GM19455 (cell line): Measurements from ENCODE around the gene AKNA.
A peak's percentile ranks its signal among the peaks of the same experiment; 100 is the strongest.

ENCODE experiments used
- ATAC-seq: cut with Tn5 transposase; IDR thresholded peaks from one replicate; pipeline ENCODE4 v1.9.1; 2021; ENCODE audit not compliant: unreplicated experiment

Gene AKNA, protein sequence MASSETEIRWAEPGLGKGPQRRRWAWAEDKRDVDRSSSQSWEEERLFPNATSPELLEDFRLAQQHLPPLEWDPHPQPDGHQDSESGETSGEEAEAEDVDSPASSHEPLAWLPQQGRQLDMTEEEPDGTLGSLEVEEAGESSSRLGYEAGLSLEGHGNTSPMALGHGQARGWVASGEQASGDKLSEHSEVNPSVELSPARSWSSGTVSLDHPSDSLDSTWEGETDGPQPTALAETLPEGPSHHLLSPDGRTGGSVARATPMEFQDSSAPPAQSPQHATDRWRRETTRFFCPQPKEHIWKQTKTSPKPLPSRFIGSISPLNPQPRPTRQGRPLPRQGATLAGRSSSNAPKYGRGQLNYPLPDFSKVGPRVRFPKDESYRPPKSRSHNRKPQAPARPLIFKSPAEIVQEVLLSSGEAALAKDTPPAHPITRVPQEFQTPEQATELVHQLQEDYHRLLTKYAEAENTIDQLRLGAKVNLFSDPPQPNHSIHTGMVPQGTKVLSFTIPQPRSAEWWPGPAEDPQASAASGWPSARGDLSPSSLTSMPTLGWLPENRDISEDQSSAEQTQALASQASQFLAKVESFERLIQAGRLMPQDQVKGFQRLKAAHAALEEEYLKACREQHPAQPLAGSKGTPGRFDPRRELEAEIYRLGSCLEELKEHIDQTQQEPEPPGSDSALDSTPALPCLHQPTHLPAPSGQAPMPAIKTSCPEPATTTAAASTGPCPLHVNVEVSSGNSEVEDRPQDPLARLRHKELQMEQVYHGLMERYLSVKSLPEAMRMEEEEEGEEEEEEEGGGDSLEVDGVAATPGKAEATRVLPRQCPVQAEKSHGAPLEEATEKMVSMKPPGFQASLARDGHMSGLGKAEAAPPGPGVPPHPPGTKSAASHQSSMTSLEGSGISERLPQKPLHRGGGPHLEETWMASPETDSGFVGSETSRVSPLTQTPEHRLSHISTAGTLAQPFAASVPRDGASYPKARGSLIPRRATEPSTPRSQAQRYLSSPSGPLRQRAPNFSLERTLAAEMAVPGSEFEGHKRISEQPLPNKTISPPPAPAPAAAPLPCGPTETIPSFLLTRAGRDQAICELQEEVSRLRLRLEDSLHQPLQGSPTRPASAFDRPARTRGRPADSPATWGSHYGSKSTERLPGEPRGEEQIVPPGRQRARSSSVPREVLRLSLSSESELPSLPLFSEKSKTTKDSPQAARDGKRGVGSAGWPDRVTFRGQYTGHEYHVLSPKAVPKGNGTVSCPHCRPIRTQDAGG (N-terminal part only)

DNA sequence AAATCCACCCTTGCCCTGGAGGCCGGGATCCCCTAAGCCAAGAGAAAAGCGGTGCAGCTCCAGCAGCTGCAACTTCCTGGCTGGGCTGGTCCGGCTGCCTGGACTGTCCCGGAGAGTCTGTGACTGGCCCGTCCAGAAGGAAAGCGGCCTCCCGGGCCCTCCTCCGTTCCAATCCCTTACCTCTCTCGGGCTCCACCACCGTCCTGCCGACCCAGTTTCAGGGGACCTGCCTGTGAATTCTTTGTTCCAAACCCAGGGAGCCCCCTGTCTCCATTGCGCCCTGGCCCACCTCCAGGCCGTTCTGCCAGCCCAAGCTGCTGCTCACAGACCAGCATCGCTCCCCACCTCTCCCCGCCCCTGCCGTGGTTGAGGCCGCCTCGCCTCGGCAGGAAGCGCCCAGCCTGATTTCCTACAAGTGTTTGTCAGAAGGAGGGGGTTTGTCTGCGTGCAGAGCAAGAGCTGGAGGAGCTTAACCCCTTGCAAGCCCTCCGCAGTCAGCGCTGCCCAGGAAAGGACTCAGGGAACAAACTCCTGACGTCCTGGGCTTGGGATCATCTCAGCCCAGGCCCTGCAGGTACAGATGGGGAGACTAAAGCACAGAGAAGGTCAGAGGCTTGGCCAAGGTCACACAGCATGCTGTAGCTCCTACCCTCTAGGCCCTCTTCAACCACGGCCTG is at the start of gene AKNA:
Gene AKNA, minus strand, starts transcription at position 303 of the 677 bp plus-strand sequence. CDS start 6,649 bp downstream, outside the sequence.
- peak; percentile 26 for ATAC-seq

DNA sequence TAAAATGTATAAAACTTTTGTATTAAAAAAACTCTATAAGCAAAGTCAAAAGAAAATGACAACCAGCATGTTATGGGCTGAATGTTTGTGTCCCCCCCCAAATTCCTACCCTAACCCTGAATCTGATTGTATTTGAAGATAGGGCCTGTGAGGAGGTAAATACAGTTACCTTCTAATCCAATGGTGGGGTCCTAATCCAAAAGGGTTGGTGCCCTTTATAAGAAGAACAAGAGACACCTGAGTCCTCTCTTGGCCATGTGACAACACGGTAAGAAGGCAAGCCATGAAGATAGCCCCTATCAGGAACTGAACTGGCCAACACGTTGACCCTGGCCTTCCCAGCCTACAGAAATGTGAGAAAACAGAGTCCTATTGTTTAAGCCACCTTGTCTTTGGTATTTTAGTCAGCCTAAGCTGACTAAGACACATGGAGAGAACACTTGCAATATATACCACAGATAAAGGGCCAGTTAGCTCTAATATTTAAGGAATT is 49.7 kb upstream of the AKNA start:
- no peak for ATAC-seq

DNA sequence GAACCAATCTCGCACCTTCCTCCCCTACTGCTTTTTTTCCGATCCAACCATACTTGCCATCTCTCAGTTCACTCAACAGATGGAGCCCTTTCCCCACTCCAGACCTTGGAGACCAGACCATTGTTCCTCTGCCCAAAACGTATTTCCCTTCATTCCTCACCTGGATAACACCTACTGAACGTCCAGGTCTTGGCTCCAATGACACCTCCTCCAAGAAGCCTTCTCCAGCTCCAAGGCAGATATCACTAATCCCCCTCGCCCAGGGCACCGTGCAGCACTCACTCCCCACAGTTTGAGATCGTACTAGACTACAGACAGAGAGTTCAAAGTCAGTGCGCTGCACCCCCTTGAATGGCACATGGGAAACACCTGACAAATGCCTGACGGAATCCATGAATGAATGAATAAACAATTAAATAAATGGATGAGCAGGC is 47.1 kb upstream of the AKNA start:
- ATAC-seq, result no peak

DNA sequence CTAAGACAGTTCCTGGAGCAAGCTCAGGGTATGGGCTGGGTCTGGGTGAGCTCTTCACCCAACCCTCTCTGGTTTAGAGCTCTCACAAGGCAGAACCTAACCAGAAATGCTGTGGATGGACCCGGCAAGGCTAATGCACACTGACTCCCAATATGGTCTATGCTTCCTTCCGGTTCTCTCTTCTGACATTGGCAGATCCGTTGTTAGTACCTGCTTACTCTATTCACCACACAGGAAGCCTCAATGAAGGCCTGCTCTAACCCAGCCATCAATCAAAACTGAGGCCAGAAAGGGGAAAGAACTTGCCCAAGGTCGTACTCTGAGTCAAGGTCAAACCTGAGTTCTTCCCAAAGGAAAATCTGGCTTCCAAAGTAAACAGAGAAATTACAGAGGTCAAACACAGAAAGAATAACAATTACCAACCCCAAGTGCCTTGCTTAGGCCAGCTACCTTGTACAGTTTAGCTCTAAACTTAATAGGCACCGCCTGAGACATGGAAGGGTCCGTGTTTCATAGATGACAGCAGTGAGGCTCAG is 46.0 kb upstream of the AKNA start:
- peak; percentile 67 for ATAC-seq

DNA sequence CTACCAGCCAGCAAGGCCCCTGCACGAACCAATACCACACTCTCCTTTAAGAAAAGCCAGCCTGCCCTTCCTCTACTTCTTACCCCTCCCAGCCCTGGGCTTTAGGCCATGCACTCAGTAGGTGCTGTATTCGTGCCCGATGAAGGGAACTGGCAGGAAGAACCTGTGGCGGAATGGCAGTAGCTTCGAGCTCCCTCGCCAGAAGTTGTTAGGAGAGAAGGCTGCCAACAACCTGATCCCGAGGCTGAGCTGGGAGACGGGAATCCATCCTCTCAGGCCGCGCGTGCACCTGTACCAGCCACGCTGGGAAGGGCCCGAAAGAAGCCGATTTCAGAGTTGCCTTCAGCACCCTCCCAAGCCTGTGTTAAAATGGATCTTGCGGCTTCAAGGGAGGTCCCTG is 45.3 kb upstream of the AKNA start:
- ATAC-seq, result no peak

DNA sequence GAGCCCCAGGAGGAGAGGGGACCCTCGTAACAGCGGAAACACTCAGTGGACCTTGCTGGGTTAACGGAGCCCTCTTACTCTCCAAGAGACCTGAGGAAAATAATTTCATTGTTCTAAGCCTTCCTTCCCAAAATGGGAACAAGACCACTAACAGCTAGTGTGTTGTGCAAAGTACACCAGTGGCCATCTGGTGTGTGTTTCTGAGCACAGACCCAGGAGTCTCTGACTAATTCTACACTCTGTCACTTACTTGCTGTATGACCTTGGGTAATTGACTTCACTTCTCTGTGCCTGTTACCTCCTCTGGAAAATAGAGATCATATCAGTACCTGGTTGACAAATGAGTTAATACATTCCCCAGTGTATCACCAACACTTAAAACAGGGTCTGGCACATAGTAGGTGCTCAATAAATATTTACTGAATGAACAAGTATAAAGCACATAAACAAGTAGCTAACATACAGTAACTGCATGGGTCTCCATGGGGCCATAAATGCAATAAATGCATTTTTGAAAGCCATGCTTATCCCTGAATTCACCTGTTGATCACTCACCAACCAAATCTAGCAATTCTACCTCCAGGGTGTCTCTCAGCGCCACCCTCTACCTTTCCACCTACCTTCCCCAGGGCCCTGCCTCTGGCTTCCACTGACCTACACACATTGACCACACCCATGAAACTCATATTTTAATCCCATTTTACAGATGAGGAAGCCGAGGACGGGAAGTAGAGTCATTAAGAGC is 44.7 kb upstream of the AKNA start:
- no peak for ATAC-seq

DNA sequence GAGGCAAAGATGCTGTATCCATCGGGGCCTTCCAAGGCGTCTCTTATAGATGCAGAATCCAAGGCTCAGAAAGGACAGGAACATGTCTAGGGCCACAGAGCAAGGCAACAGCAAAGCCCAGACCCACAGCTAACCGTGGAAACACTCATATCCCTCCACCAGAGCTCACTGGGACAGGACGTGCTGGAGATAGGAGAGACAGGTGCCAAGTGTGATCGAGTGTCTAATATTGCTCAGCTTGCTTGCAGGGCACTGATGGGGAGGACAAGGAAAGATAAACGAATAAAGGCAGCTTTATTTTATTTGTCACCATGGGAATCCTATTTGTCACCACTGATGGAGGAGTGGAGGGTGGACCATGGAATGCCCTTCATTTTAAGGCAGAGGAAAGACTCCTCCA is 44.0 kb upstream of the AKNA start:
- ATAC-seq, result no peak

DNA sequence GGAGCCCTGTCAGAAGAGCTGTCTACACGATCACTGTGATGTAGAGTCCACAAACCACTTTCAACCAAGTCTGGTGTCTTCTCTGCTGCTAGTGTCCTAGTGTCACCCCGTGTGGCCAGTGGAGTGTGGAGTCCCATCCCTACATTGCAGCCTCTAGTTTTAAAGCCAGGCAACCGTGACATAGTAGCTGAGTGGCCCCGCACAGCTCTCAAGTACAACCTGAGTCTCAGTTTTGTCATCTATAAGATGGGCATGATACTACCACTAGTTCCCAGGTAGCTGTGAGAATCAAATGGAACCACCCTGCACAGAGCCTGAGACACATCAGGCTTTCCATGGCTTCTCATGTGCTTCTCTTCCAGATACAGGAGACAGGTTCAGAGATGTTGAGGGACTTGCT is 43.2 kb upstream of the AKNA start:
- ATAC-seq, result no peak

DNA sequence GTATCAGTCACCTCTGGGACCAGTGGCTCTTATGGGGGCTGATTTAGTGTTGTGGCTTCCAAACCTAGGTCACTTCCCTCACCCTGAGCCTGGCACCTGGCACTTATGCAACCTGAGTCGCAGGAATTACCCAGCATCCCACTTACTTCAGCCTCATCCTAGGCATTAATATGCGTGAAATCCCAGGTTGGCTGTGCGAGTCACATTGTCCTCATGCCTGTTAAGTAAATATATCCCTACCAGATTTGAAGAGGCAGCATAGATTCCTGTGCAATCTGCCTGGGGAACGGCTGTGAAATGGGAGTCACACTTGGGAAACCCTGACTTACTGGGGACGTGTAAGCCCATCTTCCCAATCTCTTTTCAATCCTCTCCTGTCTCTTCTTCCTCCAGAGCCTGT is 42.7 kb upstream of the AKNA start:
- ATAC-seq, result no peak

DNA sequence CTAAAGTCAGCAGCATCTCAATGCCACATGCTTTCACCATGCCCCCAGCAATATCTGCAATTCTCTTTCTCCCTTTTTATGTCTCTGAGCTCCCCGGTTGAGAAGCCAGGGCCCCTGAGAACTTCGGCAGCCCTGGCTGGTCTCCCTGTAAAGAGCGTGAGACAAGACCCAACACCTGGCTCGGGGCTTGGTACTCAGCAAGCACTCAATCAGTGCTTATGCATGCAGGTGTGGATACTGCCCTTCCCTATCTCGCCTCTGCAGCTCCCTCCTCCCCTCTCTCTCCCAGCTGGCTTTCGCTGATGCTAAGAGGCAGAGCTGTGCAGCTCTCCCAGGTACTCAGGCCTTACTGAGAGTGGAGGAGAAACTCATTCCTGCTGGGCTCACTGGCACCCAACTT is 41.7 kb upstream of the AKNA start:
- ATAC-seq, result no peak

DNA sequence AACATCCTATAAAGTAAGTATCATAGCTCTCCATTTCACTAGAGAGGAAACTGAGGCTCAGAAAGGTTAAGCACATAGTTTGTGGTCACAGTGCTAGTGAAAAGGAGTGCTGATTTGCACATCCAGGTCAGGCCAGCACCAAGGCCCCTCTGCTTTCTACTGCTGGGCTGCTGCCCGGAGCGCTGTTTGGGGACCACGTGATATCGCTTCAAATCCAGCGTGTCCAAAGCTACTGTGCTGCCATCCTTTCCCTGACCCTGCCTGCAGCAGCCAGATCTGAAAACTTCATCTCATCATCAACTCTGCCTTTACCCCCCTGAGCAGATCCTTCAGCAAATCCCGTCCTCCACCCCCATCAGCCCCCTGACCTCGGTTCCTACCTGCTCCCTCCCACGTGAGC is 40.7 kb upstream of the AKNA start:
- no peak for ATAC-seq

DNA sequence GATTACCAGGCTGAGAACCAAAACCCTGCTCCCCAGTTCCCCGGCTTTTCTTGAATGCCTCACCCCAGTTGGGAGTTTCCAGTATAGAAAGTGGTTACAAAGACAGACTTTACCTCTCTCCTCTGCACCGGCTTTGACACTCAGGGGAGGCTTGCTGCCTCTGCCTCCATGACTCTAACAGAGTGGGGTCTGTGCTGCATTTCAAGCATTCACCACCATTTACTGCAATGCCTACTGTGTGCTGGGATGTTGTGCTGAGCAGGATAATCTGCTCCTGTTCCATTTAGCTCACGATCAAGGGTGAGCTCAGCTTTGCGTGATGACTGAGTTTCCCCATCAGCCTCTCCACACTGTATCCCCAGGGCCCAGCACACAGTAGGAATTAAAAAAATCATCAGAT is 39.9 kb upstream of the AKNA start:
- ATAC-seq, result no peak

DNA sequence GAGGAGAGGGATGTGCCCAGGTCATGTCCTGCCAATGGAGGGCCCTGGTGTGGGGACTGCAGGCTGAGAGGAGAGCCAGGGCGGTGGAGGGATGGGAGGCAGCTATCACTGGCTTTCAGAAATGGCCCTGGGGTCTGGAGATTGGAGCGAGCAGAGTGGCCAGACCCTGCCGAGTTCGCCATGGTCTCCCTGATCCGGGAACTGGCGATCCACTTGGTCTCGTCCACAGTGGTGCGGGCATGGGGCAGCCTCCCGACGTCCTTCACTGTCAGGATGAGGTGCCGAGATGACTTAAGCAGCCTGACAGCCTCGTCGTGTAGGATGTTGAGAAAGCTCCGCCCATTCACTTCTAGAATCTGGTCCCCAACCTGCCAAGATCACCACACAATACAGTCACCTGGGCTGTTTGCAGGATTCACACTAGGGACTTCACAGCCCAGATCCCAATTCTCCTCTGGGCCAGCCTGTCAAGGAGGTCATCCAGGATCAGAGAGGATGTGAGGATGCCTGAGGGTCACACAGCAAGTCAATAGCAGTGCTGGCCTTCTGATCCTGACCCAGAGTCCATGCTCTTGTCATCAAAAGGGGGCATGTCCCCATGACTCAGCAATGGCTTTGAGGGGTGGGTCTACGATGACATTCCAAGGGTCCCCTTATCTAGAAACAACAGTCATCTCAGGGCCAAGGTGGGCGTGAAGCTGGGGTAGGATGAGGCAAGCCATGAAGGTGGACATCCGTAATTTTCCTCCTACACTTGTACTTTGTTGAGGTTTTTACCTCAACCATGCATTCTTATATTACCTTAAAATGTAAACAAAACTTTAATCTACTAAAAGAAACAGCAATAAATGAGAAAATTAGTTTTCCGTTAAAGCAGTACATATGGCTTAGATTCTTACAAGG is 38.5 kb upstream of the AKNA start:
- ATAC-seq, result no peak

DNA sequence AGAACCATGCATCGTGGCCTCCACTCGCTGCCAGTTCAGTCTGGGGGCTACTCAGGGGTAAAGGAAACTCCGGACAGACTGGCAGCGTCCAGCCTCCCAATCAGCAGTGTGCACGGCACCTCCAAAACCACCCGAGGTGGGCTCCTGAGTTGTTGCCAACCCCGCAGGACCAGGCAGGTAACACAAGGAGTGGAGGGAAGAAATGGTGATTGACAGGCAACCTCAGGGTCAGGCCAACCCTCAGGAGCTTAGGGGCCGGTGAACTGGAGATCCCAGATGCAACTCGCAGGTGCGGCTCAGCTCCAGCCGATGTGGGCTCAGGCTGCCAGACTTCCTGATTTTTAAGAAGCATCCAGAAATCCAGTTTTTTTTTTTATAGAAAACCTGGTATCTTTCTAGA is 37.3 kb upstream of the AKNA start:
- no peak for ATAC-seq

DNA sequence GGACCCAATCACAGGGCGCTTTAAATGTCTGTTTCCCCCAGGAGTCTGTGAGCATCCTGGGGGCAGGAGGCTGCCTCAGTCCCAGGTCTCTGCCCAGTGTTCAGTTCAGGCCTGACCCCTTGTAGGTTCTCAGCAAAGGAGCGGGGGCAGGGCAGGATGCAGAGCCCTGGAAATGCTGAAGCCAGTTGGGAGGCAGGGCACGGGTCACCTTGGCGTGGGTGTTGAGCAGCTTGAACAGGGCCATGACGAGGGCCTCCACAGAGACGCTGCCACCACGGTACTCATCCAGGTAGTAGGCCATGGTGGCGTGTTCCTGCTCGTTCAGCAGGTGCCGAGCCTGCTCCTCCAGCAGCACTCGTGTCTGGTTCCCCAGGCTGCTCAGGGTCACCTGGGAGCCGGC is 36.3 kb upstream of the AKNA start:
- ATAC-seq, result no peak

DNA sequence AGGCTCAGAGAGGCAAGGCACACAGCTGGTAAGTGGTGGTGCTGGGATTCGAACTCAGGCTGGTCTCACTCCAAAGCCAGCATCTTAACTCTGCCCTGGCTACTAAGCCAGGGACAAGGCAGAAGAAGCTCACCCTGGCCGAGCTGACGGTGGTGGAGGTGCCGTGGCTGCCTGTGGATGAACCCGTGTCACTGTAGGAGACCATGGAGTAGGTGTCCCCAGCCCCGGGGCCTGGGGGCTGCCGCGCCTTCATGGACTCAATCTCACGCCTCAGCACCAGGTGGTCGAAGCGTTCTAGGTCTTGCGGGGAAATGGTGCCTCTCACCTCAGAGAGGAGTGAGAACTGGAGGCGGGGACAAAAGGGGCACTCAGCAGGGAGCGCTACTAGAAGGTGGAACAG is 35.4 kb upstream of the AKNA start:
- ATAC-seq, result no peak

DNA sequence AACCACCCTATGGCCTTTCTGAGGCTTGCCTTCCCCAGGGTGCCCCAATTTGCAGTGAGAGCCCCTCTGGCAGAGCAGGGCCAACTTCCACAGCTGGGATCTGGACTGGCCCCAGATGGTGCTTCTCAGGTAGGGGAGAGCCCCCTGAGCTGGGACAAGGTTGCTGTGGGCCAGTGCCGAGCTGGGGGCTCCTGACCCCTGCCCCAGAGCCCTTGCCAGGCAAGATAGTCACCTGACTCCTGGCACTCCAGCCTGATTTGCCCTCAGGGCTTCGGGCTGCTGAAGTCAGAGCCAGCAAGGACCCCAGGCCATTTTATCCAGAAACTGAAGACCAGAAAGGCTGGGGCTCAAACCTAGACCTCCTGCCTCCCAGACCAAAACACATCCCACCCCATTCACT is 33.4 kb upstream of the AKNA start:
- ATAC-seq, result no peak

DNA sequence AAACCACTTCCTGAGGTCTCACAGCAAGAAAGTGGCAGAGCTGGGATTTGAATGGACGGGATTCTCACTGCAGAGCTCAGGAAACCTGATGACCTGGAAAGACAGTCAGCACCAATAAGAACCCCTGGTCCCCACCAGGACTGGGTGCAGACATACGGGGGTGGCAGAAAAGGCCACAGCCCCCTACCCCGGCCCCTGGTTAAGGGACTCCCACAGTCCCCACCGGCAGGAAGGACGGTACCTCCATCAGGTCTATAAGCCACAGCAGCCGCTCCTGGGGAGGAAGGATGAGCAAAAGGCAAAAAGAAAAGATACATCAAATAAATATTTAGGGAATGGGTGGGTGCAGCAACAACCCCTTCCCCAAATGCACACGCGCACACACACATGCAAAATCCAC is 32.0 kb upstream of the AKNA start:
- no peak for ATAC-seq

DNA sequence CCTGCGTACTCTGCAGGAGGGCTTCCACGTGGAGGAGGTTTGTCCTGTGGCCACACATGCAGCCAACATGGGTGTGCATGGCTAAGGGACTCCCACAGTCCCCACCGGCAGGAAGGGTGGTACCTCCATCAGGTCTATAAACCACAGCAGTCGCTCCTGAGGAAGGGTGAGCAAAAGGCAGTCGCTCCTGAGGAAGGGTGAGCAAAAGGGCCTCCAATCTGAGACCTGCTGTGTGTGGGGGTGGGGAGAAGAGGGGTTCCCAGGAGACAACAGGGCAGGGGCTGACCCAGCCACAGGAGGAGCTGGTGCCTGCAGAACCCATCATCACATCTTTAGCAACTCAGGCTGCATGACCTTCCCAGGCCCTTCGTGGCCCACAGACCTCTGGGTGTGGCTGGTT is 30.3 kb upstream of the AKNA start:
- ATAC-seq, result no peak
